ENCODE results near the gene HSD11B1L.

Gene HSD11B1L, protein sequence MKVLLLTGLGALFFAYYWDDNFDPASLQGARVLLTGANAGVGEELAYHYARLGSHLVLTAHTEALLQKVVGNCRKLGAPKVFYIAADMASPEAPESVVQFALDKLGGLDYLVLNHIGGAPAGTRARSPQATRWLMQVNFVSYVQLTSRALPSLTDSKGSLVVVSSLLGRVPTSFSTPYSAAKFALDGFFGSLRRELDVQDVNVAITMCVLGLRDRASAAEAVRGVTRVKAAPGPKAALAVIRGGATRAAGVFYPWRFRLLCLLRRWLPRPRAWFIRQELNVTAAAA

DNA sequence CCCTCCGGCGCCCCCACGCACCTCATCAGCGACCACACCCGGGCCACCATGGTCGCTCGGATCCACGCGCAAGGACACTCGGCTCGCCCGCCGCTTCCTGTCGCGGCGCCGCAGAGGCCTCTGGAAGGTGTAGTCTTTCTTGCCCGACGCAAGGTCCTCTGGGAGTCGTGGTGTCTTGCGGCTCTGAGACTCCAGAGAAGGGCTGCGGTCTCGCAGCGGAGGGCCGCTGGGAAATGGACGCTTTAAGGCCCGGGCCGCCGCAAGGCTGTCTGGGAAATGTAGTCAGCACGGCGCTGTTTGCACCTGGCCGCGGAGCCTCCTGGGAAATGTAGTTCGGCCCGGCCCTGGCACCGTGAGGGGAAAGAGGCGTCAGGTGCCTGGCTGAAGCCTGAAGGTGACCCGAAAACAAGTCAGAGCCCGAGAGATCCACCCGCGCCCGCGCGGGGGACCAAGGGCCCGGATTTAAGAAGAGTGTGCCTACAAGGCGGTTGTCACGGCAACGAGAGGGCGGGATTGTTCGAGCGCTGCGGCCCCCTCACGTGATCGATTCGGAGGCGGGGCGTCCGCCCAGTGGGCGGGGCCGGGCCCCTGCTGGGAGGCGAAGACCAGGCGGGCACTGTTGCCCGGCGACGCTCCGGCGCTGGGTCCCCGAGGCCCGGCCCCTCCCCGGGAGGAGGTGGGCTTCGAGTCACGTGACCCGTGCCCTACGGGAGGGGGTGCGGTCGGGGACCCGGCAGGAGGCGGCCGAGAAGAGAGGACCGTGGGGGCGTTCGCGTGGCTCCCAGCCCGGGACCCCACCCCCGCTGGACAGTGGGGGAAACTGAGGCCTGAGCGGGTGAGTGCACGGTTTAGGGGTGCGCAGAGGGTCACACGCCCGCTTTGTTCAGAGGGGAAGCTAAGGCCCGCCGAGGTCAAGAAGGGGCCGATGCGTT lies at the start of gene HSD11B1L, which contains the start of gene MICOS13:
Gene HSD11B1L (plus strand): TSS at position 591 of the 932 bp plus-strand sequence. CDS start 3,806 bp downstream, outside the sequence.
Gene MICOS13 (minus strand): TSS at position 80 of the 932 bp plus-strand sequence. CDS start 30 bp downstream, at position 50.
- DNase-seq: peak; percentile 99

DNA sequence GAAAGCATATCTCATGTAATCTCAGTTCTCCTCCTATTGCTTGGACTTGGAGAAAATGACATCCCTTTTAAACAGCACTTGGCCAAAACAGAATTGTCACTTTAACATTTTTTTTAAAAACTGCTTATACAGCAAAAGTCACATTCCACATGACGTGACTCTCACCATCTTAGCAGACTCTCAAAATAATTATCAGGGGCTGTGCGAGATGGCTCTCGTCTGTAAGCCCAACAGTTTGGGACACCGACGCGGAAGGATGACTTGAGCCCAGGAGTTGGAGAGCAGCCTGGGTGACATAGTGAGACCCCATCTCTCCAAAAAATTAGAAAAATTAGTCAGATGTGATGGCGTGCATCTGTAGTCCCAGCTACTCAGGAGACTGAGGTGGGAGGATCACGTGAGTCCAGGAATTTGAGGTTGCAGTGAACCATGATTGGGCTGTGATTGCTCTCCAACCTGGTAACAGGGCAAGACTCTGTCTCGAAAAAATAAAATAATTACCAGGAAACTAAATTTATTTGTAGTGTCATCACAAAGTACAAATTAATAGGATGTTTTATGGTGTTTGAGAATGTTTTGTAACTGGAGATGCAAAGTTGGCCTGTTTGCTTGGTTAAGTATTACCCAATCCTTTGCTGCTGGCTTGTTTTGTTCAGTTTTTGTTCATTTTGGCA lies 49.1 kb upstream of the HSD11B1L start:
- DNase-seq: no peak

DNA sequence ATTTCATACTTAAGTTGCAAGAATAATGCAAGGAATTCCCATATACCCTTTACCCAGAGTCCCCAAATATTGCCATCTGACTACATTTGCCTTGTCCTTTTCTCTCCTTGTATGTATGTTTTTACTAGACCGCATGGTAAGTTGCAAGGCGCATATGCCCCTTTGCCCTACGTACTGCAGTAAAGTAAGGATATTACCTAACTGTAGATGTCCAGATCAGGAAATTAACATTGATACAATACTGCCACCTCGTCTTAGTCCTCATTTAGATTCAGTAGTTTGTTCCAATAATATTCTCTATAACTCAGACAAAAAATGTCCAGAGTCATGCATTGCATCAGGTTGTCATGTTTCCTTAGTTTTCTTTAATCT lies 48.6 kb upstream of the HSD11B1L start:
- DNase-seq: no peak

DNA sequence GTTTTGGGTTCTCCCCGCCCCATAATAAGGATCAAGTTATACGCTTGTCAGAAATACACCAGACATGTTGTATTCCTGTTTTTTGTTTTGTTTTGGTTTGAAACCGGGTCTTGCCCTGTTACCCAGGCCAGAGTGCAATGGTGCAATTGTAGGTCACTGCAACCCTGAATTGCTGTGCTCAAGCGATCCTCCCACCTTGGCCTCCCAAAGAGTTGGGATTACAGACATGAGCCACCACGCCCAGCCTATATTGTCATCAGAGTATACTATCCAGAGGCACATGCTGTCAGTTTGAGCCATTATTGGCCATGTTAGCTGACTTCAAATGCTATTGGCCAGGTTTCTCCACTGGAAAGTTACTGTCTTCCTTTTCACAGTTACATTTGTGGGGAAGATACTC lies 48.2 kb upstream of the HSD11B1L start:
- no peak for DNase-seq

DNA sequence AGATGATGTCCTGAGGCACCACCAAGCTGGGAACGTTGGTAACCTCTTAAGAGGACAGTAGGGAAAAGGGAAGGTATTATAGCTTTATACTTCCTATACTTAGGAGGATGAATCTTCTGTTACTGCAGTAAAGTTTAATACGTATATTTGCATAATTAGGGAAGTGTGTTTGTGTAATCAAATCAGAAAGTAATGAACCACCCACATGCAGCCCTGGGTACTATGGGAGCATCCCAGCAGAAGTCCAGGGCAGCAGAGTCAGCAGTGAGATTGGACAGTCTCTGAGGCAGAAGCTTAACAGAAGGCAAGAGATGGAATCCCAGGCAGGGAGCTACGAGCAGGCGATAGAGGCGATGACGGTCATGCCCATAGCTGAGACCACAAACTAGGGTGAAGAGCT lies 45.4 kb upstream of the HSD11B1L start:
- DNase-seq: no peak

DNA sequence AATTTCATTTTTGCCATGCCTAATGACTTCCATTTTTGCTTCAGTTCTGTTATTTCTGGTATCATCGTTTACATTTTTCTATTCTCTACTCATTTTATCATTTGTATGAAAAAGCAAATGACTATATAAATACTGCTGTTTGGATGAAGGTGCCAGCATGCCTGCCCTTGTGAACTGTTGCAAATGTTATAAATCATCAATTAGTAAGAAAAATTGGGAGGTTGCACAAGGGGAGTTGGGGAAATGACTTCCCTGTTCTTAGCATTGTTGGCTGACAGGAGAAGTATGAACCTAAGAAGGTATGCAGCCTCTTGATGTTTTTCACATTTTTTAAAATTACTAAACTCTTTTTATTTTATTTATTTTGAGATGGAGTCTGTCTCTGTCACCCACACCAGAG lies 42.9 kb upstream of the HSD11B1L start:
- peak; percentile 13 for DNase-seq

DNA sequence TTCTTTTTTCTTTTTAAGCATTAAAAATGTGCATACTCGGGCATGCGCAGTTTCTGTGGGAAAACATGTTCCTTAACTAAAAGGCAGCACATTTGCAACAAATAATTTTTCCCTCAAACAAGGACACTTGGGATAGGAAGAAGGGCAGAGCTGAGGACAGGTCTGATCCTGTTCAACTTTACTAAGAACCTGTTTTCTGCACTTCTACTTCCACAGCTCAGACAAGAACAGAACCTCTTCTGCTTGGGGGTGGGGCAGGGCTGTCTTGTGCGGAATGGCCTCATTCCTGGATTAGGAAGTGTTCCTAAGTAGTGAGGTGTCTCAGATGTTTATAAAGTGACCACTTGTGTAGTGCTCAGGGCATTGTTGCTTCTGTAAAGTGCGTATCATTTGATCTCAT lies 39.7 kb upstream of the HSD11B1L start:
- no peak for DNase-seq

DNA sequence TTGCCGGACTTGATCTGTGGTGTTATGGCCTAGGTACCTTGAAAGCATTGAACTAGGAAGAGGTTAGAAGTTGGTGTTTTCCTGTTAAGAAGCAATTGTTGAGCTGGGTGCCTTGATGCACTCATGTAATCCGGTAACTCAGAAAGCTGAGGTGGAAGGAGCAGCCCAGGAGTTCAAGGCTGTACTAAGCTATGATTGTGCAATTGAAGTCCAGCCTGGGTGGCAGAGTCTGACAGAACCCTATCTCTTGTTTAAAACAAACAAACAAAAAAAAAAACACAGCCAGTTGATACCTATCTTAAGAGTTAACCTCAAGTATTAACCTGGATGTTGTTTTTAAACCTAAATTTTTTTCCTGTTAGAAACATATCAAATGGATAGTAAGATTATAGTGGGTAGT lies 38.6 kb upstream of the HSD11B1L start:
- DNase-seq: no peak

DNA sequence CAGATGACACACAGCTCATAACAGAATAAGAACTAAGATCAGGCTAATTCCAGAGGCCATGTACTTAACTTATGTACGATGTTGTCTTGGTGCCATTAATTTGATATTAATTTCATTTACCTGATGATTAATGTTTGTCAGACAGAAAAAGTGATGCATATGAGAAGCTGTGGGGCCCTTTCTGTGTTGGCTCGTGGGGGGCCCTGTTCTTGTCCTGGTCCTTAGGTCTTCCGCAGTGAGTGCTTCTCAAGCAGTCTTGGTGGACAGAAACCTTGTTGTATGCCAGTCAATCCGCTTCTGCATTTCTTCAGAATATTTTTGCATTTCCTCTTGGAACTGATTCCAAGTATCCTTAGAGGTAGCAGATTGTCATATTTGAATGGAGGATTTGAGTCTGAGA lies 37.8 kb upstream of the HSD11B1L start:
- no peak for DNase-seq

DNA sequence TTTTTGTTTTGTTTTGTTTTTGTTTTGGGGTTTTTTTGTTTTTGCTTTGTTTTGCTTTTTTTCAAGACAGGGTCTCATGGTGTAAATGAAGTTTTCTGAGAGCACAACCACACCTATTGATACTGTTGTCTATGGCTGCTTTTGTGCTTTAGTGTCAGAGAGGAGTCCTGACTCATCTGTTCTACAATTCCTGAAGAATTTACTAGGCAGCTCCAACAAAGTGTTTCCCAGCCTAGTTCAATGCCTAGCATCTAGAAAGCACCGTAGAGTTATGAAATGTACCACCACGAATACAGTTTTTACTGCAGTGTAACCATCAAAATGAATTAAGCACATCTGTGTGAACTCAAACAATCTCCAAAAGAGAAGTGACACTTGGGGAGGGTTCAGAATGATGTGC lies 36.8 kb upstream of the HSD11B1L start:
- DNase-seq: no peak

DNA sequence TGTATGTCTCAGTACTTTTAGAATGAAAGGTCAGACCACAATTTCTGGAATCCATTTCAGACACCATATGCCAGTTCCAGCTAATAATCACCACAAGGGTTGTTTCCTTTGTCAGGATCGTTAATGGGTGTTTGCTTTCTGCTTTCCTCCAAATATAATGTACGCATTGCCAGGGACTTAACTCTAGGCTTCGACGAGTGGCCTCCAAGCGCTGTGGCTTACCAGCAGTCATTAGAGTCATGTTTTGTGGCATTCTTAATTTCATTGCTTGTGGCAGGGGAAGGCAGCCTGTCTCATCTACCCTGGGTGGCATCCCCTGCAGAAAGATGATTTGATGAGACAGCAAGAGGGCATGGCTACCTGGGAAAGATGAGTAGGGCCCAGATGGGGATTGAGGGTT lies 35.4 kb upstream of the HSD11B1L start:
- no peak for DNase-seq

DNA sequence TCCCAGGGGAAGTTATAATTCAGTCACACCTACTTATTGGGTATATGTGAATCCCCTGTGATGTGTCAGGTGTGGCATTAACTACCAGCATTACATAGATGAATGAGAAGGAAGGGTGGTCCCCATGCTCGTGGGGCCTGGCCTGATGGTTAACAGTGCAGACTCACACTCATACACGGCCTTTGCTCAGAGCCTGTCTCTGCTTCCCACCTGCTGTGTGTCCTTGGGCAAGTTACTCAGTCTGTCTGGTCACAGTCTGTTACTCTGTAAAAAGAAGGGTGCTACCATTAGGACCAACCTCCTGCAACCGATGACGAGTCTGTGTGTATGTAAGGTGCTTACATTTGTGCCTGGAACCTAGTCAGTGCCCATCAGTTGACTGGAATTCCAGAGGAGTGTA lies 34.1 kb upstream of the HSD11B1L start:
- no peak for DNase-seq

DNA sequence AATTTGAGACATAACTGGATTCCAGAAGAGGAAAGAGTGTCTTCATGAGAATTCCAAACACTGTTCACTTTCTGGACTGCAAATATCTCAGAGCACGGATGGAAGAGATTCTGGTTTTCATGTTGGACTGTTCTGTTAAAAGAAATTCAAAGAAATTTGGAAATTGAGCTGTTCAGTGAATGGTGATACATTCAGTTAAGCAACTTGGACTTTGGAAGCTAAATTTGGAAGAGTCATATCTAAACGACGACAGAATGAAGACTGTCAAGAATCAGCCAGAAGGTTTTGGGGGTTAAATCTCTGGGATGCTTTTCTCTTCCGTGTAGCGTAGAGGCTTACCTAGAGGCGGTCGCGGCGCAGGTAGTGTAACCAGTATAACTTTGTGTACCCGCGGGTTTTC lies 32.4 kb upstream of the HSD11B1L start:
- no peak for DNase-seq

DNA sequence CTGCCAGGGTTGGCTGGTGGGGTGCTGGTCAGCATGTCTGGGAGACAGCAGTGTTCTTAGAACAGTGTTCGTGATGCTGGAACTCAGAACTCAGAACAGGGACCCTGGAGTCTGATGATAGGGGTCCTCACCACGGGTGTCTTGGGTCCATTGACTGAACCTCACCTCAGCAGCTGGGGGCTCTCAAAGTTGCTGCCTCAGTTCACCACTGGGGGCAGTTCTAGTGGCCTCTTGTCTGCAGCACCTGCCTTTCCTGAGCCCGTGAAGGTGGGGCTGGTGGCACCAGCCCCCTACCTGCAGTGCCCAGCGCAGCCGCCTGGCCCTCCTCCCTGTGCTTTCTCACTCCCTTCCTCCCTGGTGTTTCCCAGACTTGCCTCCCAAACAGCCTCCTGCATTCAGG lies 29.5 kb upstream of the HSD11B1L start:
- no peak for DNase-seq

DNA sequence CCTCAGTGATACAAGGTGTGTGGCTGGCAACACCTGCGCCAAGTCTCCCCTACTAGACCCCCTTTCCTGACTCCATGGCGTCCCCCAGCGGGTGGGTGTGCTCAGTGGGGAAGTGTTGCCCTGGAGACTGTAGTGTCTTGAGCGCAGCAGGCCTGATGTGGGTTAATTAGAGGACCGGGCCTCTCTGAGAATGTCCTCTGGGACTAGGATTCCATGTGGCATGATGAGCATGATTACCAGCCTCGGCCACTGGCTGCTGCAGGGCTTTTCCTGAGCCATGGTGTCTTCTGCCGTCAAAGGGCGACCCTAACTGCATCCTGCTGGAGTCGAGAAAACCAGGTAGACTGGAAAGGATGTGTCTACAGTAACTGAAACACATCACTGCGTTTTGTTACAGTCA lies 28.6 kb upstream of the HSD11B1L start:
- no peak for DNase-seq

DNA sequence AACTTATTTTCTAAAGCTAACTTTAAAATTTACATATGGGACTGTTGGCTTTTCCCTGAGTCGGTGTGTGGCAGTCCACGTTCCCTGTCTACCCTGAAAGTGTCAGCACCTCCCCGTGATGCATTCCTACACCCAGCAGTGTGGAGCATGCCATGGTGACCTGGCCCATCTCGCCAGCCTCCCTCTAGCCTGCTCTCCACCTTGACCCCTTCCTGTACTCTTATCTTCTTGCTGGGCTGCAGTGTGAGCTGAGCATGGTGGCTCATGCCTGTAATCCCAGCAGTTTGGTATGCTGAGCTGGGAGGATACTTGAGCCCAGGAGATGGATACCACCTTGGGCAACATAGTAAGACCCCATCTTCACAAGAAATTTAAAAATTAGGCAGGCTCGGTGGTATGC lies 25.9 kb upstream of the HSD11B1L start:
- no peak for DNase-seq

DNA sequence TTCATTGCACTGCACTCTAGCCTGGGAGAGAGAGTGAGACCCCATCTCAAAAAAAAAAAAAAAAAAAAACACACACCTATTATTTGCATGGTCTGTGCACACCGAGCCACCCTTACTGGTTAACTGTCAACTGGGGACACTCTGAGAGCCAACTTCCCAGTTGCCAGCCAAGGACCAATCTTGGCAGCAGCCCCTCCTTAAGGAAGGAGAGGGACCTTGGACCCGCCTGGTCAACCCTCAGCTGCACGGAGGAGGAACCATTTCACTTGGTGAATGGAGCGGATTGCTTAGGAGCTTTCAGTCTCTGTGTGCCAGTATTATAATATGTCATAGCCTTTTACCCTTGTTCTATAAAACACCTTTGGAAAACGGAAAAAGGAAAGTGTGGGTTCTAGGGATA lies 25.4 kb upstream of the HSD11B1L start:
- no peak for DNase-seq

DNA sequence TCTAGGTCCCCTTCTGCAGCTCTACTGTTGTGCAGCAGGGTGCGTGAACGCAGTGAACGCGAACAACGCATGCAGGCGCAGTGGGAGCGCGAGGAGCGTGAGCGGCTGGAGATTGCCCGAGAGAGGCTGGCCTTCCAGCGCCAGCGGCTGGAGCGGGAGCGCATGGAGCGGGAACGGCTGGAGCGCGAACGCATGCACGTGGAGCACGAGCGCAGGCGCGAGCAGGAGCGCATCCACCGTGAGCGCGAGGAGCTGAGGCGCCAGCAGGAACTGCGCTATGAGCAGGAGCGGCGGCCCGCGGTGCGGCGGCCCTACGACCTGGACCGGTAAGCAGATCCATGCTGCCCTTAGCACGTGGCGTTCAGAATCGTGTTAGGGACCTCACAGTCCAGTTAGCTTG lies 19.3 kb upstream of the HSD11B1L start:
- DNase-seq: no peak

DNA sequence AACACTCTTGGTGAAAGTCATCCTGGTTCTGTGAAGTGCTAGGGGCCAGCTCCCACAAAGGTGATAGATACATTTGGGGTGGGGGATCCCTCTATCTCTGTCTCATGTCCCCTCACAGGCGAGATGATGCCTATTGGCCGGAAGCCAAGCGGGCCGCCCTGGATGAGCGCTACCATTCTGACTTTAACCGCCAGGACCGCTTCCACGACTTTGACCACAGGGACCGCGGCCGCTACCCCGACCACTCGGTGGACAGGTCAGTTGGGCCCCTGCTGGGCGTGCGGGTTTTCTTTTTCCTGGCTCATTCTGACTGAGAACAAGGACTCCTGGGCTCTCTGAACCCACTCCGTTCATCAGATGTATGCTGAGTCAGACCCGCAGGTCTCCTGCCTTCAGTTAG lies 16.9 kb upstream of the HSD11B1L start:
- no peak for DNase-seq

DNA sequence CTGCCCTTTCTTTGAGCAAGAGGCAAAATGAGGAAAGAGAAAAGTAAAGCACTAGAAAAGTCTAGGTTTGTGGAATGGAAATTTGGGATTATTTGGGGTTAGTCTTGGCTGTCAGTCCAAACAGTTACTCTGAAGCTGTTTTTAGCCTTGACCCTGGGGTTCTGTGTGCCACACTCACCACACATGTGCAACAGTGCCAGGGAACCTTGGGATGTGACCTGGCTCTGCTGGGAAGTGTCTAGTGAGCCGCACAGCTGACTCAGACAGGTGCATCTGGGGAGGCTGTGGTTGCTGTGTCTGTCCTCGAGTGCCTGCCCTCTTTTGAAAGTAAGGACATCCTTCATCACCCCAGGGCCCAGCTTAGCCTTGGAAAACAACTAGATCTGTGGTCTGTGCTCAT lies 16.3 kb upstream of the HSD11B1L start:
- DNase-seq: no peak

DNA sequence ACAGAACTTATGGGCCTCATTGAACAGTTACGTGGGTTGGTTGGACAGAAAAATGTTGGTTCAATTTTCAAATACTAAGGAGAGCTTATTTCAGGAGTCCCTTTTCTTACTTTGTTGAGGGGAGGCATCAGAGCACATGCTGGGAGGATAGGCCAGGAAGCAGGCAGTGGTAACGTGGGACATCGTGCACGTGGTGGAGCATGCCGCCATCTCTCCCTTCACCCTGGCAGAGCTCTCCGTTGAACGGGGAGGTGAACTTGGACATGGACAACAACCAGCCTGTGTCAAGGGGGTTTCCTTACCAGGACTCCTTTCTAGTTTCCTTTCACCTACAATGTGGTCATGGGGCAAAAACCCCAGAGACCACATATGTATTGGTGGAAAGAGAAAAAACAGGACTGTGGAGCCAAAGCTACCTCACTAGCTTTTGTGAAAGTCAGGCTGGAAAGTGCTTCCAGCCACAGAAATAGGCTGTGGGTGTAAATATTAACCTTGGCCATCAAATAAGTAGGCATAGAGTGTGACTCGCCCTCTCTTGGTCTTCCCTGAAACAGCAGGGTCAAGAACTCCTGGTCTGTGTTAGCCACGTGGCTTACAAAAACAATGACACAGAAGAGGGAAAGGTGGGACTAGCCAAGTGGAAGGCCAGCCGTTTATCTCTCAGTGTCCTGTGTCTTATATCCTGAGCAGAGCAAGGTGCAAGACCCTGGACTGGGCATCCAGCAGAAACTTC lies 14.9 kb upstream of the HSD11B1L start:
- peak; percentile 40 for DNase-seq

DNA sequence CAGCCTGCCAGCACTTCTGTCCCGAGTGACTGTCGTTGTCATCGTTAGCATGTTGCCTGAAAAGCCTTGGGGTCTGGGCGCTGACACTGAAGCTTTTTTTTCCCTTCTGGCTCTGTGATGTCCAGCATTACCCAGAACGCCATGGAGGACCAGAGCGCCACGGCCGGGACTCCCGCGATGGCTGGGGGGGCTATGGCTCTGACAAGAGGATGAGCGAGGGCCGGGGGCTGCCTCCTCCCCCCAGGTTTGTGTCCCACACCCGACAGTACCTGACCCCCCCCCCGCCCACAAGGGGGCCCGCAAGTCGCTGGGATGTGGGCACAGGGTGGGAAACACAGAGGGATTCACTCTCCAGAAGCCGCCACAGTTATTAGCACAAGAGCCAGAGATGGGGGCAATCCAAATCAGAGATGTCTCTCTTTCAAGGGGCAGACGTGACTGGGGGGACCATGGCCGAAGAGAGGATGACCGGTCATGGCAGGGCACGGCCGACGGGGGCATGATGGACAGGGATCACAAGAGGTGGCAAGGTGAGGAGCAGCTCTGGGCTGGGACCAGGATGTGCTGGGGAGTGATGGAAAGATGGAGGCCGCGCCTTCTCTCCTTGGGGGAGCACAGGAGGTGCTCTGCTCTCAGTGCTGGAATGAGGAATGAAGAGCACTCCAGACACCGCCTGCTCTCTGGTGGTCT lies 13.8 kb upstream of the HSD11B1L start:
- no peak for DNase-seq

Data from fibroblast of skin of right biceps (primary cell).